Neural cell (in vitro differentiated cells): ENCODE data around the gene JPT2.

Experiments used
- CTCF ChIP-seq: fragments of 450-650 bp; IDR thresholded peaks from 2 replicates; pipeline ENCODE4 v1.5.1; 2014; ENCODE audit warnings: antibody characterized with exemption, mild to moderate bottlenecking, moderate library complexity; ENCODE audit not compliant: poor library complexity, severe bottlenecking
- EP300 ChIP-seq: fragments of 450-650 bp; conservative IDR thresholded peaks from 2 replicates; pipeline ENCODE4 v1.6.1; 2014; ENCODE audit warnings: antibody characterized with exemption, mild to moderate bottlenecking, moderate library complexity; ENCODE audit not compliant: poor library complexity, severe bottlenecking
- EZH2 ChIP-seq: fragments of 200-600, 300-800 bp; shearing (Covaris generic), sonication (generic); IDR thresholded peaks from 2 replicates; pipeline ENCODE4 v1.6.1; 2014; ENCODE audit warnings: antibody characterized with exemption, low read length, borderline replicate concordance, mild to moderate bottlenecking; ENCODE audit not compliant: insufficient read depth, poor library complexity, severe bottlenecking
- MXI1 ChIP-seq: fragments of 450-650 bp; conservative IDR thresholded peaks from 2 replicates; pipeline ENCODE4 v1.6.1; 2014; ENCODE audit warnings: antibody characterized with exemption, mild to moderate bottlenecking; ENCODE audit not compliant: poor library complexity, severe bottlenecking
- POLR2AphosphoS5 ChIP-seq: IDR thresholded peaks from 2 replicates; pipeline ENCODE4 v1.6.1; 2012
- RAD21 ChIP-seq: fragments of 450-650 bp; conservative IDR thresholded peaks from 2 replicates; pipeline ENCODE4 v1.6.1; 2014; ENCODE audit warnings: antibody characterized with exemption, mild to moderate bottlenecking, moderate library complexity
- REST ChIP-seq: IDR thresholded peaks from 2 replicates; pipeline ENCODE4 v1.6.1; 2012; ENCODE audit warnings: borderline replicate concordance
- SMC3 ChIP-seq: fragments of 450-650 bp; conservative IDR thresholded peaks from 2 replicates; pipeline ENCODE4 v1.6.1; 2014; ENCODE audit warnings: antibody characterized with exemption, mild to moderate bottlenecking, moderate library complexity; ENCODE audit not compliant: poor library complexity

- no peak for TF ChIP-seq EP300
- no peak for TF ChIP-seq CTCF
- TF ChIP-seq EZH2 = no peak
- TF ChIP-seq RAD21 = no peak
- TF ChIP-seq MXI1 = no peak
- no peak for TF ChIP-seq POLR2AphosphoS5
- TF ChIP-seq SMC3 = no peak
- no peak for TF ChIP-seq REST
These were observed 43.0 kb upstream of the JPT2 start for GRCh38 chr16:1635070-1635469.
